ENCODE data around the gene RARG. TPM values are rescaled to one million over a fixed set of nuclear protein-coding genes. Genes with fewer than 3 reads are reported as not detected.

RARG gene
- total and polyA plus RNA-seq, 2 donors (not counting 3 experiments of a cell fraction or from before 2014, with no cell fraction given): 9.9 to 19.5 TPM

GRCh38 chr12:53215497-53215896 is 16.5 kb downstream of the RARG start:
- dilution Hi-C loops (cut with MboI; ENCODE audit: extremely low pct_ligation_motif_present, low sequenced_read_pairs) (no loop called here), intact Hi-C loops (cut with micrococcal nuclease) (no loop called here)
- no peaks in the 10 kb centered on the region for H3K9me1 ChIP-seq (replicated peaks; ENCODE audit: control insufficient read depth, extremely low read depth, insufficient read depth, low read length)
- POLR2A ChIA-PET: no interaction called here
- no peaks in the 10 kb centered on the region for H3K79me2 ChIP-seq (ENCODE audit: control insufficient read depth, insufficient read depth, low read length)
- no peak overlapping the region for H3K4me3 ChIP-seq (replicated peaks in 1 of 3; ENCODE audit: insufficient read depth in 1 of 3, low read depth in 1 of 3, low read length in 3 of 3)
- no peak for TF ChIP-seq EZH2 (IDR thresholded peaks at IDR 0.05; ENCODE audit: borderline replicate concordance, low read depth, low read length, severe bottlenecking)
- CTCF ChIA-PET: interaction anchor here (1.4 to 7.3 kb wide), 8 partner anchors 17 to 130 kb away, joined by 7 to 366 read pairs (median 56); partner anchors contain the start of genes AAAS, ESPL1, MYG1 and PFDN5
- DNase-seq (ENCODE audit: low read depth, low spot score) (no peak), FAIRE-seq (no peak)
- H3K36me3 ChIP-seq (ENCODE audit: control insufficient read depth in 2 of 2, extremely low read depth in 1 of 2, insufficient read depth in 2 of 2, low read length in 2 of 2): peaks cover 0 to 2% of the 10 kb centered on the region in 2 experiments
- no peaks in the 10 kb centered on the region for H3K27me3 ChIP-seq (ENCODE audit: control insufficient read depth in 2 of 2, insufficient read depth in 2 of 2, low read length in 2 of 2)
- H3K4me1 ChIP-seq (ENCODE audit: control insufficient read depth, extremely low read depth, insufficient read depth, low read length): peaks cover 44% of the 10 kb centered on the region
- no peak overlapping the region for H3K27ac ChIP-seq (ENCODE audit: insufficient read depth, low read depth, low read length)
- H4K20me1 ChIP-seq (replicated peaks; ENCODE audit: control insufficient read depth, extremely low read depth, insufficient read depth, low read length): no peaks in the 10 kb centered on the region
- no peak overlapping the region for H3K4me2 ChIP-seq (ENCODE audit: insufficient read depth, low read length)
- no peak overlapping the region for H2AFZ ChIP-seq (ENCODE audit: low read depth, low read length)
- BruUV-seq (replicated peaks): no TSS peak
- H3K9me3 ChIP-seq (replicated peaks; ENCODE audit: control insufficient read depth, insufficient read depth, low read length): no peaks in the 10 kb centered on the region
- no peak overlapping the region for H3K9ac ChIP-seq (replicated peaks; ENCODE audit: extremely low read depth, insufficient read depth, low read length)

- intact Hi-C loops (cut with micrococcal nuclease) (loop anchor here (1.0 kb wide), 1 partner anchor 7 kb away; no protein-coding TSS in a partner anchor), dilution Hi-C loops (cut with MboI; ENCODE audit: extremely low pct_ligation_motif_present, low sequenced_read_pairs) (no loop called here)
- peak overlapping the region; percentile 21 for H3K4me2 ChIP-seq (ENCODE audit: insufficient read depth, low read length)
- no peak overlapping the region for H3K4me3 ChIP-seq (replicated peaks in 1 of 3; ENCODE audit: insufficient read depth in 1 of 3, low read depth in 1 of 3, low read length in 3 of 3)
- H3K27me3 ChIP-seq (ENCODE audit: control insufficient read depth in 2 of 2, insufficient read depth in 2 of 2, low read length in 2 of 2): no peaks in the 10 kb centered on the region
- peaks cover 42% of the 10 kb centered on the region for H3K4me1 ChIP-seq (ENCODE audit: control insufficient read depth, extremely low read depth, insufficient read depth, low read length)
- POLR2A ChIA-PET: interaction anchor here (1.5 kb wide), 1 partner anchor 106 kb away, joined by 6 read pairs; the partner anchor contains the start of gene AAAS
- no peaks in the 10 kb centered on the region for H4K20me1 ChIP-seq (replicated peaks; ENCODE audit: control insufficient read depth, extremely low read depth, insufficient read depth, low read length)
- no peak for TF ChIP-seq EZH2 (IDR thresholded peaks at IDR 0.05; ENCODE audit: borderline replicate concordance, low read depth, low read length, severe bottlenecking)
- peak; percentile 48 for TF ChIP-seq POLR2AphosphoS5 (IDR thresholded peaks at IDR 0.05; ENCODE audit: insufficient read depth, low read depth, low read length)
- TF ChIP-seq JUN (IDR thresholded peaks at IDR 0.05; ENCODE audit: borderline replicate concordance, insufficient read depth, insufficient read length, low read depth): no peak
- no peak for TF ChIP-seq MYC (IDR thresholded peaks at IDR 0.05; ENCODE audit: low read depth, low read length)
- peak overlapping the region; percentile 35 for H2AFZ ChIP-seq (ENCODE audit: low read depth, low read length)
- H3K27ac ChIP-seq (ENCODE audit: insufficient read depth, low read depth, low read length): peak overlapping the region; percentile 11
- CTCF ChIA-PET: interaction anchor here (1.1 to 7.3 kb wide), 21 partner anchors 8 to 162 kb away, joined by 3 to 366 read pairs (median 14); partner anchors contain the start of genes AAAS, CSAD, ESPL1 and MYG1
- no TSS peak for BruUV-seq (replicated peaks)
- FAIRE-seq (peak; percentile 80), DNase-seq (ENCODE audit: low read depth, low spot score) (peak; percentile 61)
- no peaks in the 10 kb centered on the region for H3K79me2 ChIP-seq (ENCODE audit: control insufficient read depth, insufficient read depth, low read length)
- H3K9me3 ChIP-seq (replicated peaks; ENCODE audit: control insufficient read depth, insufficient read depth, low read length): no peaks in the 10 kb centered on the region
- no peaks in the 10 kb centered on the region for H3K9me1 ChIP-seq (replicated peaks; ENCODE audit: control insufficient read depth, extremely low read depth, insufficient read depth, low read length)
- H3K36me3 ChIP-seq (ENCODE audit: control insufficient read depth in 2 of 2, extremely low read depth in 1 of 2, insufficient read depth in 2 of 2, low read length in 2 of 2): peaks cover 0 to 2% of the 10 kb centered on the region in 2 experiments
- H3K9ac ChIP-seq (replicated peaks; ENCODE audit: extremely low read depth, insufficient read depth, low read length): no peak overlapping the region
These were observed 17.1 kb downstream of the RARG start for GRCh38 chr12:53214687-53215455.
